Panc1 (cell line): ENCODE results near the gene MOB3A.

Source experiments
- CTCF ChIP-seq: fragments of 450-650 bp; IDR thresholded peaks from 2 replicates; pipeline ENCODE4 v1.5.1; 2017; ENCODE audit warnings: mild to moderate bottlenecking
- SIN3A ChIP-seq: IDR thresholded peaks from 2 replicates; pipeline ENCODE4 v1.6.1; 2012; ENCODE audit warnings: low read depth, mild to moderate bottlenecking, low read length, moderate library complexity, borderline replicate concordance; ENCODE audit not compliant: insufficient read depth

- TF ChIP-seq SIN3A = no peak
- no peak for TF ChIP-seq CTCF
Measured at GRCh38 chr19:2033115-2033824, 62.9 kb downstream of the MOB3A start.
